Measurements from ENCODE around the gene SNX30. TPM values are rescaled to one million over a fixed set of nuclear protein-coding genes. Genes with fewer than 3 reads are reported as not detected.

The SNX30 gene
- total RNA-seq, 4 donors from 2014 or later = 12.8 to 16.1 (median 14.4) TPM

DNA sequence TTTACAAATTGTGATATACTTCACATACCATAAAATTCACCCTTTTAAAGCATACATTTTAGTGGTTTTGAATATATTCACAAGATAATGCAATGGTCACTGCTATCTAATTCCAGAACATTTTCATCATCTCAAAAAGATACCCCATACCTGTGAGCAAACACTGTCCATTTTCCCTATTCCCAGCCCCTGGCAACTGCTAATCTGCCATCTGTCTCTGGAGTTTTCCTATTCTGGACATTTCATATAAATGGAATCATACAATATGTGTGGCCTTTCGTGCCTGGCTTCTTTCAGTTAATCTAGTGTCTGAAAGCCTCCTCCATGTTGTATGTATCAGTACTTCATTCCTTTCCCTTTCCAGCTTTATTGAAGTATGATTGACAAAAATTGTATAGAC, 14.7 kb downstream of the SNX30 start:
- H3K27me3 ChIP-seq = no peaks in the 10 kb centered on the region

DNA sequence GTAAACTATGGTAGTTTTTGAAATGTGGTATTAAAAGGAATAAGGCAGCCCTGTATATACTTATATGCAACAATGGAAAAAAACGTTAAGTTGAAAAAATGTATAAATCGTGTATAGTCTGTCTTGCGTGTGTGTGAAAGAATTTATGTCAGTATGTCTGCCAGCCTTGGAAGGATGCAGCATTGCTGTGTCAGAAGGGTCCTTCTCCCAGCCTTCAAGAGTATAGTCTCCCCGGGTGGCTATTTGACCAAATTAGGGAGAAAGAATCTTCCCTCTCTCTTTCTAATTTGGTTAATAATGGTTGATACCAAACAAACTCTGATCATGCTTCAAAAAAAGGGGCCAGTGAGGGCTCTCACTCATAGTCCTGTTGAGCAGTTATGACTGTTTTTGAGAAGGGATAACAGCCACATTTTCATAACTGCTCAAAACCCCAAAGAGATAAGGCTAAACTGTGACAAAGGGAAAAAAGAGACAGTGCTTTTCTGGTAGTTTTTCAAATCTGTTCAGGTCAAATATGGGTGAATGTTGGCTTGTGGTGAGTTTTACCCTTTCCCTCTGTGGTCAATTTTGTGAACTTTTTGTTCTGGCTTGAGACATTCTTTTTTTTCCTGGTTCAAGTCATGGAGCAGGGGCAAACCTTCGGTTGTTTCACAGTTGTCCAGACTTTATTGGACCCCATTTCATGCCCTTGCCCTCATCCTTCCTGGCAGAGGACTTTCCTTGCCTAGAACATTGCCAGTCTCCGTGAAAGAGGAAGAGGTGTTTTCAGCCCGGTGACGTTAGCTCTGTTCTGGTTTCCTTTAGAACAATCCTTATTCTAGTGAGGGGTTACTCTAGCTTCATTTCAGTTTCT, 21.0 kb downstream of the SNX30 start:
- H3K27ac ChIP-seq = no peak overlapping the region
- 70% methylated on average over 8 of the region's 8 CpGs for WGBS

More for the DNA sequence above, 14.7 kb downstream of the SNX30 start:
- 92% methylated on average over 1 of the region's 1 CpG for WGBS
- Histone ChIP-seq H3K36me3 (no peaks in the 10 kb centered on the region), H3K27ac (no peak overlapping the region), H3K4me1 (no peaks in the 10 kb centered on the region), H3K4me3 (no peak overlapping the region), H3K9me3 (no peaks in the 10 kb centered on the region)
- TF ChIP-seq POLR2A (IDR thresholded peaks at IDR 0.05) (no peak), POLR2AphosphoS5 (IDR thresholded peaks at IDR 0.05) (no peak), EP300 (IDR thresholded peaks at IDR 0.05) (no peak)
- TF ChIP-seq, protein P1, sequence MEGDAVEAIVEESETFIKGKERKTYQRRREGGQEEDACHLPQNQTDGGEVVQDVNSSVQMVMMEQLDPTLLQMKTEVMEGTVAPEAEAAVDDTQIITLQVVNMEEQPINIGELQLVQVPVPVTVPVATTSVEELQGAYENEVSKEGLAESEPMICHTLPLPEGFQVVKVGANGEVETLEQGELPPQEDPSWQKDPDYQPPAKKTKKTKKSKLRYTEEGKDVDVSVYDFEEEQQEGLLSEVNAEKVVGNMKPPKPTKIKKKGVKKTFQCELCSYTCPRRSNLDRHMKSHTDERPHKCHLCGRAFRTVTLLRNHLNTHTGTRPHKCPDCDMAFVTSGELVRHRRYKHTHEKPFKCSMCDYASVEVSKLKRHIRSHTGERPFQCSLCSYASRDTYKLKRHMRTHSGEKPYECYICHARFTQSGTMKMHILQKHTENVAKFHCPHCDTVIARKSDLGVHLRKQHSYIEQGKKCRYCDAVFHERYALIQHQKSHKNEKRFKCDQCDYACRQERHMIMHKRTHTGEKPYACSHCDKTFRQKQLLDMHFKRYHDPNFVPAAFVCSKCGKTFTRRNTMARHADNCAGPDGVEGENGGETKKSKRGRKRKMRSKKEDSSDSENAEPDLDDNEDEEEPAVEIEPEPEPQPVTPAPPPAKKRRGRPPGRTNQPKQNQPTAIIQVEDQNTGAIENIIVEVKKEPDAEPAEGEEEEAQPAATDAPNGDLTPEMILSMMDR (IDR thresholded peaks at IDR 0.05) = no peak
- no peak for DNase-seq (ENCODE audit: low spot score in 2 of 2)

DNA sequence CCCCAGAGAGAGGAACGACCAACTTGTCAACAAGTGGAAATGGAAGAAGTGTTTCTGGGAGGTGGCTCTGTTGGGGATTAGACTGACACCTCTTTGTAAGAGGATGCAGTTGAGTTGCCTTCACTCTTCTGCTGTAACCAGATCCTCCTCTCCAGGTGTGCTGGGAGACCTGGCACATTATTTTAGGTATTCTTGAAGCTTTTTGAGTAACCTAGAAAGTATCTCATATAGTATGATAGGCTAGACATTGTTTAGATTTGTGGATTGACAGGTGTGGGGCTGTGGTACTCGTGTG, 21.6 kb downstream of the SNX30 start:
- H3K36me3 ChIP-seq = no peaks in the 10 kb centered on the region
- no peak for DNase-seq (ENCODE audit: low spot score in 2 of 2)
- H3K4me1 ChIP-seq = peaks cover 3% of the 10 kb centered on the region
- WGBS = 58% methylated on average over 2 of the region's 2 CpGs
- H3K4me3 ChIP-seq = no peak overlapping the region
- no peaks in the 10 kb centered on the region for H3K27me3 ChIP-seq
- H3K27ac ChIP-seq = no peak overlapping the region
- no peak for TF ChIP-seq EP300 (IDR thresholded peaks at IDR 0.05)
- TF ChIP-seq POLR2A (IDR thresholded peaks at IDR 0.05) = no peak
- TF ChIP-seq, protein P1 (IDR thresholded peaks at IDR 0.05) = no peak
- TF ChIP-seq POLR2AphosphoS5 (IDR thresholded peaks at IDR 0.05) = no peak
- no peaks in the 10 kb centered on the region for H3K9me3 ChIP-seq

More for the DNA sequence above, 21.0 kb downstream of the SNX30 start:
- Histone ChIP-seq H3K4me1 (peaks cover 3% of the 10 kb centered on the region), H3K36me3 (no peaks in the 10 kb centered on the region), H3K4me3 (no peak overlapping the region), H3K27me3 (no peaks in the 10 kb centered on the region), H3K9me3 (no peaks in the 10 kb centered on the region)
- TF ChIP-seq, protein P1 (IDR thresholded peaks at IDR 0.05) = no peak
- no peak for DNase-seq (ENCODE audit: low spot score in 2 of 2)

DNA sequence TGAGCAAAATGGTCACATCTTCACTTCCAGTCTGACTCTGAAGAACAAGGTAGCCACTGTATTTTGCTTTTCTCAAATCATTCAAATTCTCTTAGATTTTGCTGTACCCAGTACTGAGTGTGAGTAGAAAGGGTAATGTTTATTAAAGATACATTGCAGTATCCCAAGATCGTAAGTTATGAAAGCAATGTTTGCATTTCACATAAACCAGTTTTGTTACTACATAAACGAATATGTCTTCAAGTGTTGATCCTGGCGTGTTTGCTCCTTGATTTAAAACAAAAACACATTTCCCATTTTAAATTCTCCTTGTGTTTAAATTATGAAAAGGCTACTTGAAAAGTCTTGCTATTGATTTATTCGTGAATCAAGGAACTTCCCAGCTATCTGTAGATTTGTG, 22.0 kb downstream of the SNX30 start:
- no peak for DNase-seq (ENCODE audit: low spot score in 2 of 2)
- H3K4me1 ChIP-seq = peaks cover 3% of the 10 kb centered on the region
- H3K27me3 ChIP-seq = no peaks in the 10 kb centered on the region
- TF ChIP-seq POLR2A (IDR thresholded peaks at IDR 0.05) (no peak), POLR2AphosphoS5 (IDR thresholded peaks at IDR 0.05) (no peak), EP300 (IDR thresholded peaks at IDR 0.05) (no peak)
- TF ChIP-seq, protein P1 (IDR thresholded peaks at IDR 0.05) = no peak
- no peak overlapping the region for H3K4me3 ChIP-seq
- H3K9me3 ChIP-seq = no peaks in the 10 kb centered on the region
- H3K36me3 ChIP-seq = no peaks in the 10 kb centered on the region
- 84% methylated on average over 4 of the region's 4 CpGs for WGBS
- no peak overlapping the region for H3K27ac ChIP-seq

DNA sequence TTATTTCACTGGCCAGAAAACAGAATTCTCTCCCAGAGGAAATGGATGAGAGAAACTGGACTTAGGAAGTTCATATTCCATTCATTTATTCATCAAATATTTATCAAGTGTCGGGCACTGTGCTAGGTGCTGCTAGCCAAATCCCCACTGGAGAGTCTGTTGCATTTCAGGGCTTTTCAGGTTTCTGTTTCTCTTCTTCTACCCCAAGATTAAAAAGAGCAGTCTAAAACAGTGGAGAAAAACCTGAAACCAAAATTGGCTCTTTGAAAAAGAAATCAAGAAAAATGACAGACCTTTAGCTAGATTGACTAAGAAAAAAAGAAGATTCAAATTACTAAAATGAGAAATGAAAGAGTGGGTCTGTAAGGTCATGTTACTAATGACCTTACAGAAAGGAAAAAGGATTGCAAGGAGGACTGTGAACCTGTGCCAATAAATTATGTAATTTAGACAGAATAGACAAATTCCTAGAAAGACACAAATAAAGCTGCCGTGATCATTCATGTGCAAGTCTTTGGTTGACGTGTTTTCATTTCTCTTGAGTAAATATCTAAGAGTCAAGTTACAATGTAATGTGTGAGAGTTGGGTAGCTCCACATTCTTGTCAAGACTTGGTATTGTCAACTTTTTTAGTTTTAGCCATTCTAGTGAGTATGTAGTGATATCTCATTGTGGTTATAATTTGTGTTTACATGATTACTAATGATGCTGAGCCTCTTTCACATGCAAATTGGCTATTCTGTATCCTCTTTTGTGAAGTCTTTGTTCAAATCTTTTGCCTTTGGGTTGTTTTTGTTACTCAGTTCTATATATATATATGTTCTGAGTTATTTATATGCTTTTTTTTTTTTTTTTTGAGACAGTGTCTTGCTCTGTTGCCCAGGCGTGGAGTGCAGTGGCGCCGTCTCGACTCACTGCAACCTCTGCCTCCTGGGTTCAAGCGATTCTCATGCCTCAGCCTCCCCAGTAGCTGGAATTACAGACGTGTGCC, 23.7 kb downstream of the SNX30 start:
- 83% methylated on average over 9 of the region's 9 CpGs for WGBS
- TF ChIP-seq, protein P1 (IDR thresholded peaks at IDR 0.05) = no peak
- TF ChIP-seq POLR2AphosphoS5 (IDR thresholded peaks at IDR 0.05) = no peak
- no peak for TF ChIP-seq EP300 (IDR thresholded peaks at IDR 0.05)
- H3K9me3 ChIP-seq = no peaks in the 10 kb centered on the region
- no peak for DNase-seq (ENCODE audit: low spot score in 2 of 2)
- H3K4me3 ChIP-seq = no peak overlapping the region
- no peak overlapping the region for H3K27ac ChIP-seq
- H3K27me3 ChIP-seq = no peaks in the 10 kb centered on the region
- H3K36me3 ChIP-seq = no peaks in the 10 kb centered on the region
- peaks cover 3% of the 10 kb centered on the region for H3K4me1 ChIP-seq
